HepG2 (cell line): ENCODE data around the gene GOLGB1.

ENCODE experiments used
- CREB3 ChIP-seq: sonication (generic); formaldehyde crosslinking; IDR thresholded peaks from 2 replicates; pipeline ENCODE4 v1.5.0; 2020; ENCODE audit warnings: missing genetic modification reagents
- CTCF ChIP-seq: sonication (generic); formaldehyde crosslinking; IDR thresholded peaks from 2 replicates; pipeline ENCODE4 v1.5.0; 2020; ENCODE audit warnings: mild to moderate bottlenecking, missing genetic modification reagents, moderate library complexity
- FOXJ3 ChIP-seq: sonication (generic); formaldehyde crosslinking; IDR thresholded peaks from 2 replicates; pipeline ENCODE4 v1.4.0; 2020; ENCODE audit warnings: missing genetic modification reagents, mild to moderate bottlenecking, borderline replicate concordance
- HIVEP1 ChIP-seq: sonication (generic); formaldehyde crosslinking; IDR thresholded peaks from 2 replicates; pipeline ENCODE4 v1.4.0; 2020; ENCODE audit warnings: mild to moderate bottlenecking, missing genetic modification reagents
- SNAPC5 ChIP-seq: sonication (generic); formaldehyde crosslinking; IDR thresholded peaks from 2 replicates; pipeline ENCODE4 v1.8.1; 2023; ENCODE audit warnings: mild to moderate bottlenecking, missing genetic modification reagents, borderline replicate concordance
- TRAFD1 ChIP-seq: sonication (generic); formaldehyde crosslinking; IDR thresholded peaks from 2 replicates; pipeline ENCODE4 v1.5.1; 2020; ENCODE audit warnings: missing genetic modification reagents, mild to moderate bottlenecking, borderline replicate concordance
- ZNF646 ChIP-seq: sonication (generic); formaldehyde crosslinking; IDR thresholded peaks from 2 replicates; pipeline ENCODE4 v1.9.0; 2021; ENCODE audit warnings: mild to moderate bottlenecking, missing genetic modification reagents

GRCh38 chr3:121660356-121661171 lies 89.0 kb downstream of the GOLGB1 start, which contains the start of gene HCLS1:
- TF ChIP-seq FOXJ3 (CRISPR knock-in tag) (no peak), TRAFD1 (CRISPR knock-in tag) (no peak), HIVEP1 (no peak), SNAPC5 (CRISPR knock-in tag) (no peak), ZNF646 (no peak), CTCF (no peak), CREB3 (CRISPR knock-in tag) (no peak)
